HL-60/S4 treated with retinoic acid at 250 ng/mL for 4 days and 3 days (cell line): ENCODE results near the gene TTF1.

Experiments used
- in situ Hi-C: fragments of 300-500 bp; cut with MboI; formaldehyde crosslinking; loops from 2 replicates; pipeline ENCODE4 v1.7.0; 2022; ENCODE audit warnings: low sequenced_read_pairs

The TTF1 gene

GRCh38 chr9:132406554-132407122, at the start of gene TTF1:
Gene TTF1 (minus strand): TSS chr9:132406840. CDS start chr9:132402821, 4,019 bp downstream.
- in situ Hi-C loops: no loop called here

- in situ Hi-C loops: no loop called here
Measured at GRCh38 chr9:132456241-132456640, 49.6 kb upstream of the TTF1 start.

- in situ Hi-C loops: no loop called here
Measured at GRCh38 chr9:132451276-132451675, 44.6 kb upstream of the TTF1 start.

- in situ Hi-C loops: no loop called here
Measured at GRCh38 chr9:132447902-132448301, 41.3 kb upstream of the TTF1 start.

GRCh38 chr9:132447346-132447745, 40.7 kb upstream of the TTF1 start:
- in situ Hi-C loops: no loop called here

- in situ Hi-C loops: no loop called here
Measured at GRCh38 chr9:132446887-132447286, 40.2 kb upstream of the TTF1 start.

- in situ Hi-C loops: no loop called here
Measured at GRCh38 chr9:132443951-132444607, 37.4 kb upstream of the TTF1 start.

- in situ Hi-C loops: no loop called here
Measured at GRCh38 chr9:132441404-132441803, 34.8 kb upstream of the TTF1 start.

GRCh38 chr9:132440735-132441134, 34.1 kb upstream of the TTF1 start:
- in situ Hi-C loops: no loop called here

- in situ Hi-C loops: no loop called here
Measured at GRCh38 chr9:132439153-132439552, 32.5 kb upstream of the TTF1 start.

- in situ Hi-C loops: no loop called here
Measured at GRCh38 chr9:132434881-132435280, 28.2 kb upstream of the TTF1 start.

GRCh38 chr9:132430998-132431397, 24.4 kb upstream of the TTF1 start:
- in situ Hi-C loops: no loop called here

GRCh38 chr9:132426639-132427414, 20.2 kb upstream of the TTF1 start:
- in situ Hi-C loops: no loop called here

GRCh38 chr9:132425675-132426062, 19.0 kb upstream of the TTF1 start:
- in situ Hi-C loops: no loop called here

GRCh38 chr9:132424857-132425674, 18.4 kb upstream of the TTF1 start:
- in situ Hi-C loops: no loop called here

GRCh38 chr9:132423503-132423902, 16.9 kb upstream of the TTF1 start:
- in situ Hi-C loops: no loop called here

GRCh38 chr9:132422574-132422973, 15.9 kb upstream of the TTF1 start:
- in situ Hi-C loops: no loop called here

GRCh38 chr9:132418726-132419363, 12.2 kb upstream of the TTF1 start:
- in situ Hi-C loops: loop anchor here (10.0 kb wide), 1 partner anchor 156 kb away; no protein-coding TSS in a partner anchor

- in situ Hi-C loops: loop anchor here (10.0 kb wide), 1 partner anchor 160 kb away; no protein-coding TSS in a partner anchor
Measured at GRCh38 chr9:132415181-132415580, 8.5 kb upstream of the TTF1 start.

- in situ Hi-C loops: loop anchor here (10.0 kb wide), 1 partner anchor 160 kb away; no protein-coding TSS in a partner anchor
Measured at GRCh38 chr9:132414731-132415130, 8.1 kb upstream of the TTF1 start.
